Measurements from ENCODE around the gene SEMA3E. TPM values are rescaled to one million over a fixed set of nuclear protein-coding genes. Genes with fewer than 3 reads are reported as not detected.
A peak's percentile ranks its signal among the peaks of the same experiment; 100 is the strongest.

Gene SEMA3E
- total RNA-seq, 1 donor, result 16.1 TPM

GRCh38 chr7:83362871-83363550, 285.9 kb downstream of the SEMA3E start:
- H3K4me3 ChIP-seq (ENCODE audit: low read depth, low read length), result no peak overlapping the region
- no peak for TF ChIP-seq CTCF (IDR thresholded peaks at IDR 0.05; ENCODE audit: insufficient read depth, low read length)
- peak; percentile 9 for DNase-seq (ENCODE audit: low read depth)

- TF ChIP-seq CTCF (IDR thresholded peaks at IDR 0.05; ENCODE audit: insufficient read depth, low read length), result no peak
- no peak for DNase-seq (ENCODE audit: low read depth)
- H3K4me3 ChIP-seq (ENCODE audit: low read depth, low read length), result no peak overlapping the region
These were observed 289.8 kb downstream of the SEMA3E start for GRCh38 chr7:83359108-83359507.

GRCh38 chr7:83355143-83355542, 293.8 kb downstream of the SEMA3E start:
- no peak for TF ChIP-seq CTCF (IDR thresholded peaks at IDR 0.05; ENCODE audit: insufficient read depth, low read length)
- H3K4me3 ChIP-seq (ENCODE audit: low read depth, low read length), result no peak overlapping the region
- no peak for DNase-seq (ENCODE audit: low read depth)

GRCh38 chr7:83347945-83348444, 300.9 kb downstream of the SEMA3E start:
- DNase-seq (ENCODE audit: low read depth), result peak; percentile 67
- TF ChIP-seq CTCF (IDR thresholded peaks at IDR 0.05; ENCODE audit: insufficient read depth, low read length), result no peak
- H3K4me3 ChIP-seq (ENCODE audit: low read depth, low read length), result no peak overlapping the region

- DNase-seq (ENCODE audit: low read depth), result no peak
- H3K4me3 ChIP-seq (ENCODE audit: low read depth, low read length), result no peak overlapping the region
- TF ChIP-seq CTCF (IDR thresholded peaks at IDR 0.05; ENCODE audit: insufficient read depth, low read length), result no peak
These were observed 309.0 kb downstream of the SEMA3E start for GRCh38 chr7:83339907-83340306.

GRCh38 chr7:83338277-83338950, 310.5 kb downstream of the SEMA3E start:
- no peak for TF ChIP-seq CTCF (IDR thresholded peaks at IDR 0.05; ENCODE audit: insufficient read depth, low read length)
- no peak overlapping the region for H3K4me3 ChIP-seq (ENCODE audit: low read depth, low read length)
- DNase-seq (ENCODE audit: low read depth), result no peak

Data from fibroblast of the aortic adventitia (primary cell).